Activated CD8-positive, alpha-beta memory T cell treated with anti-CD3 and anti-CD28 coated beads, Interleukin-2, amount 50 U/mL, for 1 hour (primary cell): ENCODE results near the gene NPFFR2.
"Not testable (repeated sequence)": the region's sequence is repeated elsewhere in the genome, so short reads cannot be mapped to it uniquely, and the experiment has no call there.

Experiments
- DNase-seq: peaks from one replicate; pipeline ENCODE4 v3.0.0-alpha.2; 2020; ENCODE audit errors: extremely low read depth

NPFFR2 gene

GRCh38 chr4:72031868-72032608 is at the start of gene NPFFR2:
NPFFR2 (plus strand) TSS chr4:72032000; CDS start chr4:72128592, 96,592 bp downstream.
- no peak for DNase-seq

- no peak for DNase-seq
Measured at GRCh38 chr4:71992571-71993312, 39.1 kb upstream of the NPFFR2 start.

DNA sequence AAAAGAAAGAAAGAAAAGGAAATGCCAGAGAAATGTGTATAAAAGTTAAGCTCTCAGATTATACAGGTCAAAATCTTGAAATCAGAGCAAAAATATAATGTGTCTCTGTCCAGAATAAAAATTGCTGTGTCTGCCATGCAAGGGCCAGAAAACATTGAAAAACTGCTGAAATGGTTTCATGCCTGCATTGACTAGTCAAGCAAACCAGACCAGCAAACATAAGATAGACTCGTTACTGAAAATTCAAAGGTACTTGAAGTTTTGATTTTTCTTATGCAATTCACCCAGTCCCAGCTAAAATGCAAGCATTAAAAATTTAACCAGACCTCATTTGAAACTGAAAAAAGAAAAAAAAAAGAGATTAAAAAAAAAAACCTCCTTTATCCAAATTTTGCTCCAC is 37.2 kb upstream of the NPFFR2 start:
- DNase-seq: no peak

- DNase-seq: no peak
Measured at GRCh38 chr4:71995297-71995696, 36.5 kb upstream of the NPFFR2 start.

- no peak for DNase-seq
Measured at GRCh38 chr4:72006586-72006985, 25.2 kb upstream of the NPFFR2 start.

GRCh38 chr4:72011906-72012305 is 19.9 kb upstream of the NPFFR2 start:
- no peak for DNase-seq

DNA sequence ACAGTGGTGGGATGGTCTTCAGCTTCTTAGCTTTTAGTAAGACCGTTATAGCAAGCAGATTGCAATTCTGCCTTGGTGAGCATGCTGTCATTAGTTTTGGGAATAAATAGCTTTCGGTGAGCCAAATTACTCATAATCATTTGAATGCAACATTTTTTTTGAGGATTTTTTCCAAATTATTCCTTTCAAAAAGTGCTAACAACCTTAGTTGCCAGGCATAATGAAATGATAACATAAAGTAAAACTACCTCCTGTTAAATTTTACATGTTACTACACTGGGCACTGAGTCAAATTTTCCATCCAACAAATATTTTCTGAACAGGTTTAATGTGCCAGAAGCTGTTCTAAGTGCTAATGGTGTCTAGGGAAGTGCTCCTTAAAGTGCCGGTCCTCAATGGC is 15.8 kb upstream of the NPFFR2 start:
- DNase-seq: no peak

DNA sequence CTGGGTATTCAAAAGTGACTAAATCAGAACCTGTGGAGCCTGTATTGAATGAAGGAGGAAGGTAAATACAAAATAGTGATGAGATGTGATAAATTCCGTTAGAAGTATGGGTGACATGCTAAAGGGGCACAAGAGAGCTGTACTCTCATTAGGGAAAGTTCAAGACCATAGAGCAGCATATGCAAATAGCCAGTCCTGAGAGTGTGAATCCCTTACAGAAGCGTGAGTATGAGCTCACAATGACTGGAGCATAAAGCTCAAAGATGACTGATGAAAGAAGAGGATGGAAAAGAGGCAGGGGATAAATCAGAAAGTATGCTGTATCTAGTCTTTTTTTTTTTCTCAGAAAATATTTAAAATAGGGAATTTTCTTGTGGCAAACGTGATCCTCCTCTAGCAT is 12.1 kb upstream of the NPFFR2 start:
- DNase-seq: no peak

- DNase-seq: no peak
Measured at GRCh38 chr4:72022553-72022952, 9.2 kb upstream of the NPFFR2 start.

- DNase-seq: no peak
Measured at GRCh38 chr4:72055566-72055965, 23.8 kb downstream of the NPFFR2 start.

DNA sequence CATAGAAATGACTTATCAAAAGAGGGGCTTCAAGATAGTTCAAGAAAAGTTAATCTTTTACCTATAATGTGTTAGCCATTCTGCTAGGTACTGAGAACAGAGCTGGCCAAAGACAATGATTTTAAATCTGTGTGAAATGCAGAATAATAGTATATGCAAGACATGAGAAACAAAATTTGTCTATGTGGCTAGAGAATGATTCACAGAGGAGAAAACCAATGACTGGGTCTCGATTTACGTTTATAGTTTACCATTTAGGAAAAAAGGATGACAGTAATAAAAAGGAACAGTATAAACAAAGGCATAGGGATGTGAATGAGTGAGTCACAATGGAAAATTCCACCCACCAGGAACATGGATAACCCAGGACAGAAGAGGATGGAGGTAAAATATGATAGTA is 31.9 kb downstream of the NPFFR2 start:
- DNase-seq: no peak

DNA sequence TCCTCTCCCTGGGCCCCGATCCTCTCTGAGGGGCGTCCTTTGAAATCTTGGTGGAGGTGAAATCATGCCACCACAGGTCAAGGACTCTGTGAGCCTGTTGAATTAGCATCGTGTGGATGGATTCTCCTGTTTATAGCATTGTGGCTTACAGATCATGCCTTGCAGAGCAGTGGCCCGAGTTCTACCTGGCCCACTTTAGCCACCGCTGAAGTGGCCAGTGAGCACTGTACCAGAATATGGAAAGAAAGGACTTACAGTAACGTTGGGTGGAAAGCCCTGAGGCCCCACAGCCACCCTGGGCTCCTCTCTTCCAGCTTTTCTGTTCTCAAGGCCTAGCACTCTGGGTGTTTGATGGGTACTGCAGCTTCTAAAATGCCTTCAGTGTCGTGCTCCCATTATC is 35.3 kb downstream of the NPFFR2 start:
- DNase-seq: no peak

GRCh38 chr4:72073816-72074215 is 42.0 kb downstream of the NPFFR2 start:
- DNase-seq: no peak

DNA sequence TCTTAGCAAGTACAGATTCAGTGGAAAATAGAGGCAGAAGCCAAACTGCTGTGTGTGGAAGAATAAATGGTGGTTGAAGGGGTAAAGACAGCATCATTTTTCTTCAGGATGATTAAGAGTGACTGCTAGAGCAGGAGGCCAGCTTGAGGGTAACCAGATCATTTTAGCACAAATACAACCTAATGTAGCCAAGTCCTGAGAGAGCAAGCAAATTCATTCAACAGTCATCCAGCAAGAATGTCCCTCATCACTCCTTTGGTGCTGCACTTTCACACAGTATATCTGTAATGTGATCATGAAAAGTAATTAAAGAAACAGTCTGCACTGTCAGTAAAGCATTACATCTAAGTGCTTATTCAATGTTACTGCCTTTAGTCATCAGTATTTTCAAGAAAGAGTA is 44.8 kb downstream of the NPFFR2 start:
- DNase-seq: no peak

GRCh38 chr4:72077346-72077745 is 45.5 kb downstream of the NPFFR2 start:
- no peak for DNase-seq

DNA sequence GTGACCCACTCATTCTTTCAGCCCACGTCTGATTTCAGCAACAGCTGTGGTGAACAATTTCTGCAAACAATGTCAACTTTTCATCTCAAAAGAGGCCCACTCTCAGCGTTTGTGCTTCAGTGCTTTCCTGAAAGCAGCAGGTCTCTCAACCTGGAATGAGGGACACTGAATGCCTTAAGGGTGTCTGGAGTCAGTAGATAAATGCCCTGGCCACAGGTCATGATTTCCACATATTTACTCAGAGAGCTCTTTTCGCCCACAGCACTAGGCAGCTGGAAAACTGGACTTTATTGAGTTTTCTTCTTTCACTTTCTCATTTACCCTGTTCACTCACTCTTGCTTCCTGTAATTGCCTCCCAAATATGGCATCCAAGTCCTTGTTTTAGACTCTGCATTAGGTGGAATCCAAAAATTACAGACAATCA is 52.8 kb downstream of the NPFFR2 start:
- DNase-seq: no peak

- not testable (repeated sequence) for DNase-seq
Measured at GRCh38 chr4:72090606-72091005, 58.8 kb downstream of the NPFFR2 start.

GRCh38 chr4:72094059-72094797 is 62.4 kb downstream of the NPFFR2 start:
- no peak for DNase-seq

DNA sequence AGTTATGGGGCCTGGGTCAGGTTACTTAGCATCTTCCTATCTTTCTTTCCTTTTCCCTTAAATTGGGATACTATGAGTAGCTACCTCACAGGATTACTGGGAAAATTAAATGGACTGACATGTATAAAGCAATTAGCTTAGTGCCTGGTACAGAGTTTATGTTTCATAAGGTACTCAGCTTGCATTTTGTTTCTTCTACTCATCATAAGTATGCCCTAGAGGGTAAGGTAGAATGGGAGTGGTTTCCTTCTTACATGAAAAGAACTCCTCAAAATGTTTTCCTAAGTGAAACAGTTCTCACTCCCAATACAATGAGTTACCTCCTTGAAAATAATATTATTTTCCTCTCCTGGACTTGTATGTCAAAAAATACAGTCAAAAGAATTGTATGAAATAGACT is 75.7 kb downstream of the NPFFR2 start:
- DNase-seq: no peak

- DNase-seq: no peak
Measured at GRCh38 chr4:72109364-72109763, 77.6 kb downstream of the NPFFR2 start.

- no peak for DNase-seq
Measured at GRCh38 chr4:72109959-72110497, 78.2 kb downstream of the NPFFR2 start.

- no peak for DNase-seq
Measured at GRCh38 chr4:72110886-72111285, 79.1 kb downstream of the NPFFR2 start.
